Adipocyte (in vitro differentiated cells): ENCODE measurements around the gene TDRD5.

Experiments
- DNase-seq: peaks from one replicate; pipeline ENCODE4 v3.0.0-alpha.2; 2015; ENCODE audit warnings: low read depth
- H3K27me3 ChIP-seq: replicated peaks from 2 replicates; pipeline ENCODE4 v1.7.0; 2013; ENCODE audit warnings: mild to moderate bottlenecking, low read length, moderate library complexity; ENCODE audit not compliant: control insufficient read depth, insufficient read depth
- H3K36me3 ChIP-seq: 2 replicates; pipeline ENCODE4 v1.7.0; 2013; ENCODE audit warnings: low read length, mild to moderate bottlenecking, moderate library complexity; ENCODE audit not compliant: control insufficient read depth, insufficient read depth, severe bottlenecking
- H3K4me1 ChIP-seq: 2 replicates; pipeline ENCODE4 v1.7.0; 2013; ENCODE audit warnings: mild to moderate bottlenecking, low read length, moderate library complexity; ENCODE audit not compliant: control insufficient read depth, insufficient read depth
- H3K4me3 ChIP-seq: 2 replicates; pipeline ENCODE4 v1.7.0; 2013; ENCODE audit warnings: mild to moderate bottlenecking, low read length, moderate library complexity
- H3K9ac ChIP-seq: 2 replicates; pipeline ENCODE4 v1.7.0; 2013; ENCODE audit warnings: mild to moderate bottlenecking, low read length, moderate library complexity
- H3K9me3 ChIP-seq: 2 replicates; pipeline ENCODE4 v1.7.0; 2013; ENCODE audit warnings: mild to moderate bottlenecking, low read length, moderate library complexity; ENCODE audit not compliant: control insufficient read depth

TDRD5 gene

DNA sequence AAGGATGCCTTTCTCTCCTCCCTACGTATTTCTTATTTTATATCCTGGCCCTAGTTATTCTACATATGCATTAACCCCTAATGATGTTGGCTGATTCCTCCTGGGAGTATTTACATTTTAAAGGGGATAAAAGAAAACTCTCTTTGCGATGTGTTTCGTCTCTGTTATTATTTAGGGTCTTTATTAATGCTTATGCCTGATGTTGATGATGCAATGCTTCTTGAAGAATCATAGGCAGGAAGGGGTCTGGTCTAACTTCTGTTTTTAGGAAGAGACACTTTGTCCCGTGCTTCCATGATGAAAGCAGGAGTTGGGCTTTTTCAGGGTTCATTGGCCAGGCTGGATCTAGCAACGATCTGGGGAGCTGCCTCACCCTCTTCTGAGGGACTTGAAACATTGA lies 15.1 kb upstream of the TDRD5 start:
- no peaks in the 10 kb centered on the region for H3K4me1 ChIP-seq
- no peaks in the 10 kb centered on the region for H3K36me3 ChIP-seq
- DNase-seq: no peak
- no peak overlapping the region for H3K9ac ChIP-seq
- peaks cover 50% of the 10 kb centered on the region for H3K27me3 ChIP-seq
- no peak overlapping the region for H3K4me3 ChIP-seq
- H3K9me3 ChIP-seq: no peaks in the 10 kb centered on the region

DNA sequence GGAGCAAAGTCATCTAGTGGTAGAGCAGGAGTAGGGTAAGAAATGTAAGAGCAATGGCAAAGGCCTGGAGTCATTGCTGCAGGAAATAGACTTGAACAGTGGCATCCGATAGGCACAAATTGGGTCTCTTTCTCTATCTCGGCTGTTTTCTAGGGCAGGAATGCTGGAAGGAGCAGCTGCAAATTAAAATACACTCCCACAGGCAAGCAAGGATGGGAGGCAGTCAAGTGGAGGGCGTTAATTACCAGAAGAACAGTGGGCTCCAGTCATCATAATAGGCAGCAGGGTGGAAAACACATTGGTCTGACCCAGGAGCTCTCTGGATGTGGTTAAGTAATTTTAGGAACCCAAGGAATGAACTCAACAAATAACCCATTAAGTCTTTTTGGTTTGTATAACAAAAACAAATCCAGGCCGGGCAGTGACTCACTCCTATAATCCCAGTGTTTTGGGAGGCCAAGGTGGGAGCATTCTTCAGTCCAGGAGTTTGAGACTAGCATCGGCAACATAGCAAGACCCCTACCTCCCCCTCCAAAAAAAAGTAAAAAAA lies 7.8 kb upstream of the TDRD5 start:
- Histone ChIP-seq H3K4me3 (no peak overlapping the region), H3K27me3 (peaks cover 21% of the 10 kb centered on the region), H3K9ac (no peak overlapping the region), H3K36me3 (no peaks in the 10 kb centered on the region), H3K9me3 (peaks cover 3% of the 10 kb centered on the region), H3K4me1 (peaks cover 7% of the 10 kb centered on the region)
- DNase-seq: no peak

GRCh38 chr1:179586107-179586823 lies 5.4 kb upstream of the TDRD5 start:
- H3K9ac ChIP-seq: peak overlapping the region; percentile 83
- DNase-seq: peak; percentile 29
- H3K27me3 ChIP-seq: peaks cover 27% of the 10 kb centered on the region
- no peaks in the 10 kb centered on the region for H3K36me3 ChIP-seq
- H3K9me3 ChIP-seq: peaks cover 3% of the 10 kb centered on the region
- peak overlapping the region; percentile 69 for H3K4me3 ChIP-seq
- peaks cover 7% of the 10 kb centered on the region for H3K4me1 ChIP-seq

DNA sequence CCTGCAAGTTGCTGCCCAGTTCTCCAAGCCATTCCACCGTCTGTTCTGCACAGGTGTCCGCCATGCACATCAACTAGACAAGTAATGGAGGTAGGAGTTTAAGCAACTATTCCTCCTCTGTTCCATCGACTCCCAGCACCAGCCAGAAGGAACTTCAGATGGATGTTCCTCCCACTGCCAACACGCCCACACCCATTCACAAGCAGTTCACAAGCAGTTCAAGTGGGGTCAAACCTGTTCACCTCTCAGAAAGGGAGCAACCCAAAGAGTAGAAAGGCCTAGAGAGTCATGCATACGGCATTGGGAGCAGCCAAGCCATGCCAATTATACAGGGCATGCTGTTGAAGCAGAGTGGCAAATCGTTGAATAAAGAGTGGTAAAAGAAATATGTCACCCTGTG lies 4.3 kb upstream of the TDRD5 start:
- peaks cover 5% of the 10 kb centered on the region for H3K9me3 ChIP-seq
- H3K4me3 ChIP-seq: no peak overlapping the region
- peaks cover 7% of the 10 kb centered on the region for H3K4me1 ChIP-seq
- H3K9ac ChIP-seq: no peak overlapping the region
- DNase-seq: no peak
- H3K27me3 ChIP-seq: peaks cover 36% of the 10 kb centered on the region
- no peaks in the 10 kb centered on the region for H3K36me3 ChIP-seq

- H3K9me3 ChIP-seq: peaks cover 8% of the 10 kb centered on the region
- no peak overlapping the region for H3K9ac ChIP-seq
- DNase-seq: no peak
- H3K4me1 ChIP-seq: peaks cover 7% of the 10 kb centered on the region
- H3K36me3 ChIP-seq: no peaks in the 10 kb centered on the region
- H3K4me3 ChIP-seq: no peak overlapping the region
- peaks cover 39% of the 10 kb centered on the region for H3K27me3 ChIP-seq
Observed at GRCh38 chr1:179588425-179589024, 3.1 kb upstream of the TDRD5 start.

DNA sequence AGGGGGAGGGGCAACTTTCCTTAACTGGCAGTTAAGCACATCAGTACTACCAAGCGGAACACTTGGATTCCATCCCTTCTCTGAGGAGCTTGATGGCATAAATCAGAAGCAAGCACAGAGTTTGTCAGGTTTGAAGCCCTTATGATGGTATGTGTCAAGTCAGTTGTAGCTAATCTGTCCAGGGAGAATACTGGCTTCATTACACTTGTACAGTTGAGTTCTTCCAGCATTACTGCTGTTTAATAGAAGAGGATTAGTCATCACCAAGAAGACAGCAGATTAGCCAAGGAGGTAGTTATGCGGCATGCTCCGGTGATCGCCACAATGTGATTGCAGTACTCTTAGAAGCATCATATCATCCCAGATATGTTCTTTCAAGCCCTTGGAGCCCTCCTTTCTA lies 2.1 kb upstream of the TDRD5 start:
- peaks cover 8% of the 10 kb centered on the region for H3K9me3 ChIP-seq
- H3K4me1 ChIP-seq: peaks cover 7% of the 10 kb centered on the region
- H3K9ac ChIP-seq: no peak overlapping the region
- no peaks in the 10 kb centered on the region for H3K36me3 ChIP-seq
- H3K4me3 ChIP-seq: no peak overlapping the region
- DNase-seq: no peak
- peaks cover 46% of the 10 kb centered on the region for H3K27me3 ChIP-seq

DNA sequence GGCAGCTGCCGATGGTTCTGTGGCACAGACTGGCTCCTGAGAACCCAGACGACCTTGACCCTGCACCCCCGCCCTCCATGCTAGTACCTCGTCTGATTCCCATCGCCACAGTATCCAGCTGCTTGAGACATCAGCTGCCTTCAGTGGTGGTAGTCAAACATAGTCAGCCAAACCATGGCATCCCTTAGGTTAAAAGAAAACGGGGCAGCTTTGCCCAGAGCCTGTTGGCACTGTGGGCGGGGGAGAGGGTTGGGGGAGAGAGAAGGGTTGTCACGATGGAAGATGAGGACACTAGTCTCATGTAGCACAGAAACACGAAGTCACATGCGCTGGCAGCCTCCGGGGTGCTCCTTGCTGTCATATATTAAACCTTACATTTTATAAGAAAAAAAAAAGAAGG lies 961 bp upstream of the TDRD5 start:
- Histone ChIP-seq H3K4me3 (no peak overlapping the region), H3K27me3 (peaks cover 52% of the 10 kb centered on the region), H3K9me3 (peaks cover 8% of the 10 kb centered on the region), H3K36me3 (no peaks in the 10 kb centered on the region), H3K9ac (no peak overlapping the region), H3K4me1 (peaks cover 2% of the 10 kb centered on the region)
- no peak for DNase-seq

GRCh38 chr1:179591253-179591591 lies 410 bp upstream of the TDRD5 start:
- Histone ChIP-seq H3K9ac (no peak overlapping the region), H3K4me1 (no peaks in the 10 kb centered on the region), H3K9me3 (peaks cover 8% of the 10 kb centered on the region), H3K36me3 (no peaks in the 10 kb centered on the region), H3K27me3 (peaks cover 54% of the 10 kb centered on the region), H3K4me3 (no peak overlapping the region)
- no peak for DNase-seq

DNA sequence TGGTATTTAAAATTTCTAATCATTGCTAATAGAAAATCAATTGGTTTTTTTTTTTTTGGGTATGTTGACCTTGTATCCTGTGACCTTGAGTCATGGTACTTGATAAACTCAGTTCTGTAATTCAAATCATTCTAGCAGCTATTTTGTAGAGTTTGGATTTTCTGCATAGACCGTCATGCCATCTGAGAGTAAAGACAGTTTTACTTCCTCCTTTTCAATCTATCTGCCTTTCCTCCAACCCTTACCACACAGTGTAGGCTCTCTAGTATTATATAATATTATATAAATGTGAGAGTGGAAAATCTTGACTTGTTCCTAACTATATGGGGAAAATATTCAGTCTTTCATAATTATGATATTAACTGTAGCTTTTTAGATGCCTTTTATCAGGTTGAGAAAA lies 7.0 kb downstream of the TDRD5 start:
- Histone ChIP-seq H3K36me3 (no peaks in the 10 kb centered on the region), H3K9me3 (no peaks in the 10 kb centered on the region), H3K27me3 (peaks cover 23% of the 10 kb centered on the region), H3K9ac (no peak overlapping the region), H3K4me1 (no peaks in the 10 kb centered on the region), H3K4me3 (no peak overlapping the region)
- no peak for DNase-seq

DNA sequence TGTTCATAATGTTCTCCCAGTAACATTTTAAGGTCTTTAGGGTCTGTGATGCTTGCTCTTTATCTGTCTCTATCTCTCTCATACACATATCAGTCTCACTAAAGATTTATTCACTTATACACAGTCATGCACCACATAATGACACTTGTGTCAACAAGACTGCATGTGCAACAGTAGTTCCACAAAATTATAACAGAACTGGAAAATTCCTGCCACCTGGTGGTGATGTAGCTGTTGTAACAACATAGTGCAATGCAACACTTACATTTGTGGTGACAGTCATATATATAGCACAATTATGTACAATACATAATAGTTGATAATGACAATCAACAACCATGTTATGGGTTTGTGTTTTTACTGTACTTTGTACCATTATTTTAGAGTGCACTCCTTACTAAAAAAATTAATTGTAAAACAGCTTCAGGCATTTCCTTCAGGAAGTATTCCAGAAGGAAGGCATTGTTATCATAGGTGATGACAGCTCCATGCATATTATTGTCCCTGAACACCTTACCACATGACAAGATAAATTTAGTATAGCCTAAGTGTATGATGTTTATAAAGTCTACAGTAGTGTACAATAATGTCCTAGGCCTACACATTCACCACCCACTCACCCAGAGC lies 8.1 kb downstream of the TDRD5 start:
- no peaks in the 10 kb centered on the region for H3K36me3 ChIP-seq
- H3K9ac ChIP-seq: no peak overlapping the region
- peak; percentile 43 for DNase-seq

DNA sequence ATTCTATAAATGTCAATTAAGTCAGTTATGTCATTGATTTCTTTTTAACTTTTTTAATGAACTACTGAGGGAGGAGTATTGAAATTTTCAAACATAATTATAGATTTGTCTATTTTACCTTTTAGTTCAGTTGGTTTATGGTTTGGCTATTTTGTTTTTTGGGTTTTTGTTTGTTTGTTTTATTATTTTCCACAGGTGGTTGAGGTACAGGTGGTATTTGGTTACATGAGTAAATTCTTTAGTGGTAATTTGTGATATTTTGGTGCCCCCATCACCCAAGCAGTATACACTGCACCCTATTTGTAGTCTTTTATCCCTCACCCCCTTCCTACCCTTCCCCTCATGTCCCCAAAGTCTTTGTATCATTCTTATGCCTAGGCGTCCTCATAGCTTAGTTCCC lies 9.5 kb downstream of the TDRD5 start:
- no peak overlapping the region for H3K9ac ChIP-seq
- no peak for DNase-seq
- no peak overlapping the region for H3K4me3 ChIP-seq
- H3K9me3 ChIP-seq: no peaks in the 10 kb centered on the region
- no peaks in the 10 kb centered on the region for H3K4me1 ChIP-seq
- no peaks in the 10 kb centered on the region for H3K36me3 ChIP-seq
- H3K27me3 ChIP-seq: peaks cover 6% of the 10 kb centered on the region

More for the DNA sequence above, 8.1 kb downstream of the TDRD5 start:
- peaks cover 12% of the 10 kb centered on the region for H3K27me3 ChIP-seq
- no peaks in the 10 kb centered on the region for H3K4me1 ChIP-seq
- no peak overlapping the region for H3K4me3 ChIP-seq
- H3K9me3 ChIP-seq: no peaks in the 10 kb centered on the region
